Stimulated activated CD4-positive, alpha-beta T cell treated with anti-CD3 and anti-CD28 coated beads, Interleukin-1b, Interleukin-23, amount 100 ng/mL, for 4 hours (primary cell): ENCODE data around the gene APLP1.
"Not testable (repeated sequence)": the region's sequence is repeated elsewhere in the genome, so short reads cannot be mapped to it uniquely, and the experiment has no call there.

Source experiments
- DNase-seq, 2 donors: peaks; one replicate each; pipeline ENCODE4 v3.0.0-alpha.2; 2020; ENCODE audit warnings: low read depth in 2 of 2

Gene APLP1

GRCh38 chr19:35882114-35882832, 13.9 kb downstream of the APLP1 start:
- no peak for DNase-seq

GRCh38 chr19:35883882-35884281, 15.5 kb downstream of the APLP1 start:
- DNase-seq = no peak

DNA sequence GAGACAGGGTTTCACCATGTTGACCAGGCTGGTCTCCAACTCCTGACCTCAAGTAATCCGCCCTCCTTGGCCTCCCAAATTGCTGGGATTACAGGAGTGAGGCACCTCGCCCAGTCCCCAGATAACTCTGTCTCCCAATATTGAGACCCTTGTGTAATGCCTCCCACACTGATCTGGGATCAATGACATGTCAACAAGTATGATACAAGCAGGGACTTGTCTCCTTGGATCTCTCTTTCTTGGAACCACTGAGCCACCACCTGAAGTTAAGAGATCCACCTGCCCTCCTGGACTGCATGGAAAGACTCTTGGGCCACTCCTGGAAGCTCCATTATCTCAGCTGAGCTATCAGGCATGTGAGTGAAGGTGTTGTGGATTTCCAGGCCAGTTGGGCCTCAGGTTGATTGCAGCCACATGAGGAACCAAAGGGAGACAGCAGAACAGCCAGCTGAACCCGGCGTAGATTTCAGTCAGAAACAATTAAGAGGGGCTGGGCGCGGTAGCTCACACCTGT, 16.9 kb downstream of the APLP1 start:
- no peak for DNase-seq

DNA sequence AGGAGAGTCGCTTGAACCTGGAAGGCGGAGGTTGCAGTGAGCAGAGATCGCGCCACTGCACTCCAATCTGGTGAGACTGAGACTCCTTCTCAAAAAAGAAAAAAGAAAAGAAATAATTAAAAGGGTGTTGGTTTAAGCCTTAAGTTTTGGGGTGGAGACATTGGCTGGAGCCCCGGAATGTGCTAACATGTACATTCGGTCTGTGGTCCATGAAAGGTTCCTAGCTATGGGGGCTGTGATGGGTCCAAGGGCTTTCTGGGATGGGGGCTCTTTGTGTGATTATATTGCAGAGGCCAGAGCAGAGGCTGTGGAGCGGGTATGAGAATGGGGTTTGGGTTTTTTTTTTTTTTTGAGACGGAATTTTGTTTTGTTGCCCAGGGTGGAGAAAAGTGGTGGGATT, 17.5 kb downstream of the APLP1 start:
- no peak for DNase-seq

DNA sequence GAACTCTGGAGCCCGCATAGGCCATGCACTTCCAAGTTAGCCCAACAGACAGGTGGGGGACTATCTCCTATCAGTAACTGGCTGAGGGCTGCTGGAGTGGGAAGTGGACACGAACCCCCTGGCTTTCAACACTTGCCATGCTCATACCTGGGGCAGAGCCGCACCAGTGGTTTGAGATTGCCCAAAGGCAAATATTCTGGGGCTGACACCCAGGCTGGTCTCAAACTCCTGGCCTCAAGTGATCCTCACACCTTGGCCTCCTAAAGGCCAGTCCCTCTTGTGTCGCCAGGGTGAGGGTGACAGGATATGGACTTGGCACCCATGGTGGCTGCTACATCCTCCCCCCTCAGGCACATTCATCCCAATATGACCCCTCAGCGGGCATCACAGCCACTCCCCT, 18.8 kb downstream of the APLP1 start:
- no peak for DNase-seq

DNA sequence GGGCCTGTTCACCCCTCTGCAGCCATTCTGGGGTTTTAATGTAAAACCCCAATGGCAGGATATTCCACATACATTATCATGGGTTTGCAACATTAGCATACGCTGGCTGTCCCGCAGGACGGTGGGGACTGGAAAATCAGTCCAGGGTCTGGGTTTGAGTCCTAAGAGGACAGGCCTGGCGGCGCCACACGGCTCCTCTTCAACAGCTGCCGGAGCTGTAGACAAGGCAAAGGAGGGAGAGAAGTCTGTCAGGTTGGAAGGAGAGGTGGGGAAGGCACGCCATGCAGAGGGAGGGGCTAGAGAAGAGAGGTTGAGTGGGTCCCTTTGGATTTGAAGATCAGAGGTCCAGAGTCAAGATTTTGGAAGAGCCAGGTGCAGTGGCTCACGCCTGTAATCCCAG, 20.0 kb downstream of the APLP1 start:
- DNase-seq = no peak

- no peak for DNase-seq
These were observed 21.2 kb downstream of the APLP1 start for GRCh38 chr19:35889370-35890112.

DNA sequence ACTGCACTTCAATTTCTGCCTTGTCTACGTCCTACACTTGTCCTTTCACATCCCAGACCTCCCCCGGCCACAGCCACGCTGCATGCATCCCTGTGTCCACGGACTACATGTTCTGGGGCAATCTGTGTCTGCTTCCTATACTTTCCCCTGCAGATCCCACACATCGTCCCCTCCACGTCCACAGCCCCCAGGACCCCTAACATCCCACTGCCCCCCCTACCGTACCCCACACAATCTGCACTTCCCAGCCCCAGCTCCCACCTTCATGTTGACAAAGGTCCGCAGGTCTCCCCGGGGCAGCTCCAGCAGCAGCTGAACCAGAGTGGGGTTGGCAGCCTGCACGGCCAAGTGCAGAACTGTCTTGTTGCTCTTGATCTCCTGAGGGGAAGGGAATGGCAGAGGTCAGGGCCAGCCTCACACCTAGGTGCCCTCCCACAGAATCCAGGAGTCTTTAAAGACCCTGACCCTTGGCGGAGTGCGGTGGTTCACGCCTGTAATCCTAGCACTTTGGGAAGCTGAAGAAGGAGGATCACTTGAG, 21.8 kb downstream of the APLP1 start:
- no peak for DNase-seq

- DNase-seq = not testable (repeated sequence)
These were observed 23.4 kb downstream of the APLP1 start for GRCh38 chr19:35891819-35892218.

DNA sequence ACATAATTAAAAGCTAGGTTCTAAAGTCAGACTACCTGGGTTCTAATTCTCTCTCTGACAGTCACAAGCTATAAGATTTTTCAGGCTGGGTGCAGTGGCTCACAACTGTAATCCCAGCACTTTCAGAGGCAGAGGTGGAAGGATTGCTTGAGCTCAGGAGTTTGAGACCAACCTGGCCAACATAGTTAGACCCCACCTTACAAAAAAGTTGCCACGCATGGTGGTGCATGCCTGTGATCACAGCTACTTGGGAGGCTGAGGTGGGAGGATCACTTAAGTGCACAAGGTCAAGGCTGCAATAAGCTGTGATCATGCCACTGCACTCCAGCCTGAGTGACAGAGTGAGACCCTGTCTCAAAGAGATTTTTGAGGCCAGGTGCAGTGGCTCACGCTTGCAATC, 26.0 kb downstream of the APLP1 start:
- no peak for DNase-seq

DNA sequence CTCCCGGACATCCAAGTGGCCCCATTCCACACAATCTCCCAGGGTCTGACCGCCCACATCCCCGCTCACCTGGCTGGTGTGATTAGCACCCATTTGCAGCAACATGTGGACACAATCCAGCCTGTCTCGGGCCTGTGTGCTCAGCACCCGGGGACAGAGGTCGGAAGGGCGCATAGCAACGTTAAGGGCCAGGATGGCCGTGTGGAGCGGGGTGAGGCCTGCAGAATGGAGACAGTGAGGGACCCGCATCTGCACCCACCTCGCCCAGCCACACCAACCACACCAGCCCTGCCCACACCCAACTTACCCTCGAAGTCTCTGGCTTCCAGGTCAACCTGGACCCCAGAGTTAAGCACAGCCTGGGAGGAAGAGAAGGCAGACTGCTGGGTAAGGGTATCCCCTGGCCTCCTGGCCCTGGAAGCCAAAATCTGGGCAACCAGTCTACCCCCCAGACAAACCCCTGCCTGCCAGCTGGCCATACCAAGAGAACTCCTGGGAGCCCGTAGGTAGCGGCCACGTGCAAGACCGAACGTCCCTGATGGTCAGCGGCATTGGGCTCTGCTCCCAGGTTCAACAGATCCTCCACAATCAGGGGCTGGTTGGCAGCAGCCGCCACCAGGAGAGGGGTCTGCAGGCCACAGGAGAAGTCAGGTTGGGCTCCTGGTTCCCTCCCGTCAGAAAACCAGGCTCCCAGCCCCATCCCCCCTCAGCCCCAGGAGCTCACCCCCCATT, 27.7 kb downstream of the APLP1 start:
- DNase-seq = no peak

DNA sequence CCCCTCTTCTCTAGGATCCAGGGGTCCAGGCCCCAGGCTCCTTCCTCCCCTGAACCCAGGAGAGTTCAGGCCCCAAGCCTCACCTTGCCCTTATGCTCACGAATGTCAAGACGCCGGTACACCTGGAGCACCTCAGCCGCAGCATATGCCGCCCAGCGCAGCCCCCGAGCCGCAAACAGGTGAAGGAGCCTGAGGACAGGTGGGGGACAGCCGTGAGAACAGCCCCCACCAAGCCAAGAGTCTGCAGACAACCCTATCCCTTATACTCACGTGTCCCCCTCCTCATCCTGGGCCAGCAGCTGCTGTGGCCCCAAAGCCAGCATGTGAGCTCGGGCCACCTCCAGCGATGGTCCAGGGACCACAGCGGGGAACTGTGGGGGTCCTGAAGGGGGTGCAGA, 28.3 kb downstream of the APLP1 start:
- no peak for DNase-seq

- no peak for DNase-seq
These were observed 29.5 kb downstream of the APLP1 start for GRCh38 chr19:35897706-35898451.

DNA sequence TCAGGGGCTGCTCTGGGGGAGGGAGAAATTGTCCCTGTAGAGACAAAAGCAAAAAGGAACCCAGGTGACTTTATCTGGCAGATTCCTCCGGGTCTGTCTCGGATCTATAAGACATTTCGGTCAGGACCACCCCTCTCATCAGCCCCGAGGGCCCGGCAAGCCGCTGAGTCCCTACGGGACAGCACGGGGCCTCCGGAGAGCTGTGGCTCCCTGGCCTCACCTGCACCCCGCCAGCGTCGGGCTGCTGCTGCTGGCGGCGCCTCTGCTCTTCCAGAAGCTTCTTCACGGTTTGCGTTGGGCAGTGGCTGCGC, 30.1 kb downstream of the APLP1 start:
- no peak for DNase-seq

DNA sequence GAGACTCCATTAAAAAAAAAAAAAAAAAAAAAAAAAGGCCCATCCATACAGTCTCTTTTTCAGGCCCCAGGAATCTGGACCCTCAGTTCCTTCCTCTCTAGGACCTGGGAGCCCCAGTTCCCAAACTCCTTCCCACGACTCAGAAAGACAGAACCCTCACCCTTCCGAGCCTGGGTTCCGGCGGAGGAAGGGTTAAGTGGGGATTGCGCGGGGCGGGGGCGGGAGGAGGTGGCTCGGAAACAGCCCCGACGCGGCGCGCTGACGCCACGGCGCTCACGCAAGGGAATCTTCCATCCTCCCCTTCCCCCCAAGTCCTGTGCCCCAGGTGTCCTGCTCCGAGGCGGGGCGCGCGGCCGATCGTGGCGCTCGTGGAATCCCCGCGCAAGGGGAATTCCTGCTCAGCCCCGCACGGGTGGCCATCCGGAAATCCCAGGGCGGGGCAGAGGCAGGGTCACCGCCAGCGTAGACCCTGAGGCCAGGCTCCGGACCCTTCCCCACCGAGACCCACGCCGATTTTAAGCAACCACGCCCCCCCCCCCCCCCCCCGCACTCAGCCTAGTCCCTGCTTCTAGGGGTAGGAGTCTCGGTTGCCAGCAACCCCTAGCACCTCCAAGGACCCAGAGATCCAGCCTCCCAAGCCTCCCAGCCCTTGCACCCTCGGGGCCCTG, 31.3 kb downstream of the APLP1 start:
- DNase-seq = peak; percentile 82 to 83

DNA sequence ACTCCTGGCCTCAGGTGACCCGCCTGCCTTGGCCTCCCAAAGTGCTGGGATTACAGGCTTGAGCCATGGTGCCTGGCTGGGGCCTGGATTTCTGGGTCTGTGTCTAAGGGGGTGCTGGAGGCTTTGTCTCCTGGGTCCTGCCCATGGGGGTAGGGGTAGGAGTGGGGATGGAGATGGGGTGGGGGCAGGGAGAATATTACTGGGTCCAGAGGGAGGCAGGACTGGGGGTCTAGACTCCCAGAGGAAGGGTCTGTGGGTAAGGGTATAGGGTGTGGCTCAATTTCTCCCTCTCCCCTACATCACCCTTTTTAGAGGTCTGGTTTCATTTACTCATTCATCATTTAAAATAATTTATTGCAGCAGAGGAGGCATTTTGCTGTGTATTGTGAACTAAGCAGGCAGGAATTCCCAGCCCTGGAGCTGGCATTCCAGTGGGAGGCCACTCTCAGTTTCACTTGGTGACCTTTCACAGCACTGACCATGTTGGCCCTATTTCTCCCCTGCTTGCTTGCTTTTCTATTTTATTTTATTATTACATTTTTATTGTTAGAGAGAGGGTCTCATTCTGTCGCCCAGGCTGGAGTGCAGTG, 32.8 kb downstream of the APLP1 start:
- DNase-seq = no peak

DNA sequence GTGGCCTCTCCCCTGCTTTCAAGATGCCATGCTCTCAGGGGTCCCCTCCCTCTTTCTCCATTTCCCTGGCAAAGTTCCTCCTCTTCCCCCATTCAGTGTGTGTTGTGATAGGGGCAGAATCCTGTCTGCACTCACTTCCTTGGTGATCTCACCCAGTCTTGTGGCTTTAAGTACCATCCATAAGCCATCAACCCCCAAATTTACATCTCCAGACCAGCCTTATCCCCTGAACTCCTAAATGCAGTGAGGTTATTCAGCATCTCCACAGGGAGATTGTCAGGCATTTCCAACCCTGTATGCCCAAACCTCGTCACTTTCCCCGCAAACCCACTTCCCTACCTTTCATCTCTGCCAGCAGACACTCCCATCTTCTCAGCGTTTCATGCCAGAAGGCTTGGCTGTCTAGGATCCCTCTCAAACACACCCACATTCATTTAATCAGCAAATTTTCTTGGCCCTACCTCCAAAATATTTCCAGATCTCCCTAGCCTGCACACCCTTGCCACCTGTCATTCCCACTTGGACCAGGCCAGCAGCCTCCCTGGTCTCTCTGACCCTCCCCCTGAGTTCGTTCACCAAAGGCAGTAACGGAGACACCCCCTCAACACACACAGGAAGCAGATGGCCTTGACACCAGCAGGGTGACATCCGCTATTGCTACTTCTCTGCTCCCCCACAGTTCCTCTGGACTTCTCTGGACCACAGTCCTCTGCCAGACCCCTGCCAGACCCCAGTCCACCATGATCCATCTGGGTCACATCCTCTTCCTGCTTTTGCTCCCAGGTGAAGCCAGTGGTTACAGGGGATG, 33.7 kb downstream of the APLP1 start, which contains the start of gene HCST:
HCST (plus strand) TSS at position 676 of the 808 bp plus-strand sequence; CDS start at position 741, 65 bp downstream.
- DNase-seq = no peak

GRCh38 chr19:35902870-35903475, 34.6 kb downstream of the APLP1 start:
- DNase-seq = no peak

- DNase-seq = peak; percentile 78 to 90
These were observed 35.3 kb downstream of the APLP1 start for GRCh38 chr19:35903550-35904179.
